Common myeloid progenitor, CD34-positive (primary cell): Measurements from ENCODE around the gene ENO3.
A peak's percentile ranks its signal among the peaks of the same experiment; 100 is the strongest.

ENCODE experiments used
- CTCF ChIA-PET: fragments of 350-600 bp; sonication (Branson Sonifier 250); formaldehyde crosslinking; loops from one replicate; lab custom pipeline; 2021; ENCODE audit warnings: antibody characterized with exemption; lab: Charles Lee
- POLR2A ChIA-PET: fragments of 350-600 bp; sonication (Branson Sonifier 250); formaldehyde crosslinking; loops from one replicate; lab custom pipeline; 2021; ENCODE audit warnings: antibody characterized with exemption; lab: Charles Lee
- DNase-seq, 3 donors: peaks; one replicate each; pipeline versions ENCODE4 v3.0.0 to v3.0.0-alpha.2; 2013
- H3K27ac ChIP-seq, 2 experiments: 1 replicate in 1 of 2; 2 replicates in 1 of 2; pipeline ENCODE4 v1.7.0; 2013; ENCODE audit warnings: inconsistent platforms in 2 of 2, low read length in 2 of 2, mild to moderate bottlenecking in 2 of 2, low read depth in 1 of 2, moderate library complexity in 1 of 2; ENCODE audit not compliant: severe bottlenecking in 2 of 2, insufficient read depth in 1 of 2, poor library complexity in 1 of 2
- H3K27me3 ChIP-seq, 5 experiments: replicated peaks in 2 of 5; 1 replicate in 3 of 5; 2 replicates in 2 of 5; pipeline versions ENCODE4 v1.6.1 to v1.7.0; 2013; ENCODE audit warnings: low read length in 4 of 5, mild to moderate bottlenecking in 2 of 5, moderate library complexity in 2 of 5, inconsistent platforms in 1 of 5; ENCODE audit not compliant: insufficient read depth in 5 of 5, control insufficient read depth in 4 of 5
- H3K36me3 ChIP-seq, 4 experiments: 1 replicate in 2 of 4; 2 replicates in 2 of 4; pipeline versions ENCODE4 v1.6.1 to v1.7.0; 2013; ENCODE audit warnings: low read length in 3 of 4, control low read depth in 1 of 4, mild to moderate bottlenecking in 1 of 4; ENCODE audit not compliant: control insufficient read depth in 4 of 4, insufficient read depth in 4 of 4
- H3K4me1 ChIP-seq, 4 experiments: 1 replicate in 3 of 4; 2 replicates in 1 of 4; pipeline versions ENCODE4 v1.6.1 to v1.7.1; 2013; ENCODE audit warnings: low read length in 3 of 4, mild to moderate bottlenecking in 3 of 4, control low read depth in 1 of 4, inconsistent platforms in 1 of 4, moderate library complexity in 1 of 4; ENCODE audit not compliant: control insufficient read depth in 4 of 4, insufficient read depth in 4 of 4; ENCODE audit errors: control extremely low read depth in 1 of 4
- H3K4me3 ChIP-seq, 7 experiments: 1 replicate in 4 of 7; 2 replicates in 3 of 7; pipeline versions ENCODE4 v1.5.1 to v1.7.0; 2013; ENCODE audit warnings: mild to moderate bottlenecking in 7 of 7, low read length in 6 of 7, moderate library complexity in 6 of 7, inconsistent platforms in 2 of 7, low read depth in 2 of 7, control low read depth in 1 of 7; ENCODE audit not compliant: insufficient read depth in 4 of 7, control insufficient read depth in 1 of 7; ENCODE audit errors: extremely low read depth in 1 of 7
- H3K9me3 ChIP-seq, 5 experiments: 1 replicate in 4 of 5; 2 replicates in 1 of 5; pipeline versions ENCODE4 v1.6.1 to v1.7.1; 2013; ENCODE audit warnings: low read length in 4 of 5, mild to moderate bottlenecking in 2 of 5, inconsistent platforms in 1 of 5, low read depth in 1 of 5, moderate library complexity in 1 of 5; ENCODE audit not compliant: control insufficient read depth in 4 of 5, insufficient read depth in 2 of 5; ENCODE audit errors: control extremely low read depth in 1 of 5
- WGBS: methylation state at CpG from one replicate; pipeline ENCODE4 v1.1.5; 2013; ENCODE audit not compliant: insufficient coverage; 5-methylcytosine and 5-hydroxymethylcytosine counted together

ENO3 gene

GRCh38 chr17:4986951-4987766 is 36.2 kb downstream of the ENO3 start, which contains the start of gene CAMTA2:
TSS of gene CAMTA2 (minus strand) at chr17:4987675. CDS start at chr17:4986222, 1,453 bp downstream.
- ChIA-PET POLR2A (interaction anchor here (0.7 to 1.4 kb wide), 2 partner anchors 8 kb away, joined by 3 to 4 read pairs; no protein-coding TSS in a partner anchor), CTCF (interaction anchor here (0.7 to 4.5 kb wide), 13 partner anchors 8 to 78 kb away, joined by 3 to 35 read pairs (median 6); partner anchors contain the start of genes INCA1, KIF1C and SPAG7)

GRCh38 chr17:4987767-4988567 is 37.0 kb downstream of the ENO3 start:
- WGBS, result 2% methylated on average over 23 of the region's 30 CpGs
- Histone ChIP-seq H3K9me3 (no peaks in the 10 kb centered on the region), H3K4me1 (peaks cover 8 to 26% (median 24%) of the 10 kb centered on the region in 4 experiments), H3K4me3 (peak overlapping the region; percentile 74 to 94 (median 80)), H3K27ac (peak overlapping the region; percentile 58 to 79), H3K27me3 (no peaks in the 10 kb centered on the region), H3K36me3 (peaks cover 0 to 6% (median 2%) of the 10 kb centered on the region in 4 experiments)
- ChIA-PET CTCF (interaction anchor here (0.6 to 4.5 kb wide), 11 partner anchors 9 to 85 kb away, joined by 3 to 35 read pairs (median 6); partner anchors contain the start of genes CHRNE, INCA1, KIF1C and SPAG7), POLR2A (interaction anchor here (1.1 to 1.4 kb wide), 2 partner anchors 9 to 86 kb away, joined by 3 to 4 read pairs; no protein-coding TSS in a partner anchor)
- peak in 2 of 3 donors; percentile 40 to 57 for DNase-seq

More at GRCh38 chr17:4986951-4987766, 36.2 kb downstream of the ENO3 start, which contains the start of gene CAMTA2:
- Histone ChIP-seq H3K9me3 (no peaks in the 10 kb centered on the region), H3K36me3 (peaks cover 0 to 14% (median 5%) of the 10 kb centered on the region in 4 experiments), H3K27ac (peak within 1 kb of the TSS; percentile 58 to 79), H3K27me3 (no peaks in the 10 kb centered on the region), H3K4me1 (peaks cover 8 to 26% (median 24%) of the 10 kb centered on the region in 4 experiments), H3K4me3 (peak within 1 kb of the TSS; percentile 74 to 94 (median 80))
- under 1% methylated on average over 59 of the region's 78 CpGs for WGBS
- DNase-seq, result peak; percentile 80 to 85 (median 81)

GRCh38 chr17:4994081-4994595 is 43.2 kb downstream of the ENO3 start:
- ChIA-PET CTCF (interaction anchor here (2.0 kb wide), 1 partner anchor 8 kb away, joined by 5 read pairs; no protein-coding TSS in a partner anchor), POLR2A (no interaction called here)
- Histone ChIP-seq H3K4me3 (no peak overlapping the region), H3K4me1 (peaks cover 0 to 20% (median 16%) of the 10 kb centered on the region in 4 experiments), H3K27ac (no peak overlapping the region), H3K9me3 (no peaks in the 10 kb centered on the region), H3K27me3 (peaks cover 0 to 32% (median 12%) of the 10 kb centered on the region in 5 experiments), H3K36me3 (no peaks in the 10 kb centered on the region)
- DNase-seq, result no peak
- 97% methylated on average over 4 of the region's 6 CpGs for WGBS

- no peak within 1 kb of the TSS for H3K27ac ChIP-seq
- peak within 1 kb of the TSS; percentile 27 to 73 (median 68) for H3K4me3 ChIP-seq
- DNase-seq, result peak; percentile 78 to 90 (median 87)
- WGBS, result under 1% methylated on average over 89 of the region's 93 CpGs
- ChIA-PET CTCF (interaction anchor here (0.8 to 1.6 kb wide), 4 partner anchors 9 to 30 kb away, joined by 3 to 6 read pairs (median 5); partner anchors contain the start of genes CAMTA2 and SPAG7), POLR2A (interaction anchor here (0.7 to 1.4 kb wide), 3 partner anchors 17 to 58 kb away, joined by 3 to 6 read pairs (median 4); partner anchors contain the start of genes RNF167 and SLC25A11)
- peaks cover 0 to 54% (median 18%) of the 10 kb centered on the region in 5 experiments for H3K27me3 ChIP-seq
- H3K9me3 ChIP-seq, result no peaks in the 10 kb centered on the region
- peaks cover 0 to 19% (median 16%) of the 10 kb centered on the region in 4 experiments for H3K4me1 ChIP-seq
- peaks cover 0 to 4% (median 0%) of the 10 kb centered on the region in 4 experiments for H3K36me3 ChIP-seq
These were observed 46.5 kb downstream of the ENO3 start, which contains the start of the genes INCA1 and KIF1C for GRCh38 chr17:4997302-4998026. TSS of gene INCA1 (minus strand) at chr17:4997522. CDS start at chr17:4994437, 3,085 bp downstream. TSS of gene KIF1C (plus strand) at chr17:4997950. CDS start at chr17:5000247, 2,297 bp downstream.

GRCh38 chr17:4998027-4998731 is 47.3 kb downstream of the ENO3 start:
- peaks cover 0 to 54% (median 18%) of the 10 kb centered on the region in 5 experiments for H3K27me3 ChIP-seq
- H3K4me1 ChIP-seq, result peaks cover 0 to 19% (median 16%) of the 10 kb centered on the region in 4 experiments
- H3K27ac ChIP-seq, result no peak overlapping the region
- ChIA-PET POLR2A (interaction anchor here (0.7 kb wide), 1 partner anchor 19 kb away, joined by 4 read pairs; no protein-coding TSS in a partner anchor), CTCF (interaction anchor here (0.8 to 1.6 kb wide), 2 partner anchors 10 to 21 kb away, joined by 6 read pairs; partner anchors contain the start of gene CAMTA2)
- peak in 1 of 3 donors; percentile 33 for DNase-seq
- H3K9me3 ChIP-seq, result no peaks in the 10 kb centered on the region
- under 1% methylated on average over 50 of the region's 55 CpGs for WGBS
- H3K36me3 ChIP-seq, result peaks cover 0 to 4% (median 0%) of the 10 kb centered on the region in 4 experiments
- peak overlapping the region; percentile 27 to 73 (median 57) for H3K4me3 ChIP-seq
